Hematopoietic multipotent progenitor cell treated with erythropoietin and hydrocortisone succinate and interleukin-3 and kit ligand, for 6 days (in vitro differentiated cells): ENCODE results near the gene OR52E1.

ENCODE experiments used
- DNase-seq: peaks from one replicate; pipeline ENCODE4 v3.0.0-alpha.2; 2015

Gene OR52E1

GRCh38 chr11:5118893-5119292, 49.5 kb downstream of the OR52E1 start:
- no peak for DNase-seq
